Tibial nerve (tissue), 4 donors: ENCODE measurements around the gene HNRNPCL4.
"Not testable (repeated sequence)": the region's sequence is repeated elsewhere in the genome, so short reads cannot be mapped to it uniquely, and the experiment has no call there.

Experiments used
- CTCF ChIP-seq, 5 experiments: fragments of 200-600 bp in 3 of 5; fragments of 450-650 bp in 2 of 5; sonication (generic) in 3 of 5; IDR thresholded peaks; one replicate each; pipeline ENCODE4 v1.5.1; 2016 to 2019; ENCODE audit warnings: antibody characterized with exemption in 5 of 5, mild to moderate bottlenecking in 3 of 5, moderate library complexity in 2 of 5
- EP300 ChIP-seq, 2 donors: sonication (generic); formaldehyde crosslinking; IDR thresholded peaks; one replicate each; pipeline ENCODE4 v1.6.1; 2017; ENCODE audit warnings: antibody characterized with exemption in 2 of 2, mild to moderate bottlenecking in 1 of 2
- POLR2A ChIP-seq, 2 donors: fragments of 450-650 bp; IDR thresholded peaks; one replicate each; pipeline ENCODE4 v1.6.1; 2017; ENCODE audit warnings: antibody characterized with exemption in 2 of 2, mild to moderate bottlenecking in 2 of 2, moderate library complexity in 2 of 2

- not testable (repeated sequence) for TF ChIP-seq CTCF, POLR2A, EP300 (IDR thresholded peaks at IDR 0.05)
These were observed 43.3 kb upstream of the HNRNPCL4 start for GRCh38 chr1:13208712-13209111.
